ENCODE results near the gene NOC2L. TPM values are rescaled to one million over a fixed set of nuclear protein-coding genes. Genes with fewer than 3 reads are reported as not detected.
"Not testable (repeated sequence)": the region's sequence is repeated elsewhere in the genome, so short reads cannot be mapped to it uniquely, and the experiment has no call there.

The NOC2L gene
- total and polyA plus RNA-seq, 9 donors = 17.8 to 55.2 (median 41.4) TPM

DNA sequence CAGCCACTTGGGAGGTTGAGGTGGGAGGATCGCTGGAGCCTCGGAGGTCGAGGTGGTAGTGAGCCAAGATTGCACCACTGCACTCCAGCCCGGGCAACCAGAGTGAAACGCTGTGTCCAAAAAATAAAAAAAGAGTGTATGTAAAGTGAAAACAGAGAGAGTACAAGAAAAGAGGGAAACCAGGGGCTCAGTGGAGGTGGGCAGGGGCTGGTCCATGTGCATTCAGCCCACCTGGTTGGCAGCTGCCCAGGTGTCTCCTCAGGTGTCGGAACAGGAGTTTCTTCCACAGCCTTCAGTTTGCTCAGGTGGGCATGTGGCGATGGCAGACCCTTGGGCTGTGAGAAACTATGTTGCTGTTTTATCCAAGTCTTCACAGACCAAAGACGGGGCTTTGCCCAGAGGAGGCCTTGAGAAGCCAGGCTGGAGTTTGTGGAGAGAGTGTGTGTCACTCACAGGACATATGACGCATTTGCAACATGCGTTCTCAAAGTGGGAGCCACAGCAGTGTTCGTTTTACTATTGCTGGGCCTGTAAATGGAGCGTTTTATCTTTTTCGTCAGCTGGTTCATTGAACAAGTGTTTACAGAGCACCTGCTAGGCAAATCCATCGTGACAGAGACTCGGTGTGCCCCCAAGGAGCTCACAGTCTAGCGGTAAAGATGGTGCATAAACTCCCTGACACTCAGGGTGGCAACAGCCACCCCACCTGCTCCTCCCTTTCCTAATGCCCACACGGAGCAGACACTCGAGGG lies 57.8 kb downstream of the NOC2L start:
- Histone ChIP-seq H3K27ac (no peak overlapping the region), H3K9me3 (no peaks in the 10 kb centered on the region), H3K27me3 (no peaks in the 10 kb centered on the region), H3K4me3 (no peak overlapping the region), H3K4me1 (ENCODE audit: insufficient read depth) (no peaks in the 10 kb centered on the region), H3K36me3 (no peaks in the 10 kb centered on the region)
- TF ChIP-seq, protein P1, sequence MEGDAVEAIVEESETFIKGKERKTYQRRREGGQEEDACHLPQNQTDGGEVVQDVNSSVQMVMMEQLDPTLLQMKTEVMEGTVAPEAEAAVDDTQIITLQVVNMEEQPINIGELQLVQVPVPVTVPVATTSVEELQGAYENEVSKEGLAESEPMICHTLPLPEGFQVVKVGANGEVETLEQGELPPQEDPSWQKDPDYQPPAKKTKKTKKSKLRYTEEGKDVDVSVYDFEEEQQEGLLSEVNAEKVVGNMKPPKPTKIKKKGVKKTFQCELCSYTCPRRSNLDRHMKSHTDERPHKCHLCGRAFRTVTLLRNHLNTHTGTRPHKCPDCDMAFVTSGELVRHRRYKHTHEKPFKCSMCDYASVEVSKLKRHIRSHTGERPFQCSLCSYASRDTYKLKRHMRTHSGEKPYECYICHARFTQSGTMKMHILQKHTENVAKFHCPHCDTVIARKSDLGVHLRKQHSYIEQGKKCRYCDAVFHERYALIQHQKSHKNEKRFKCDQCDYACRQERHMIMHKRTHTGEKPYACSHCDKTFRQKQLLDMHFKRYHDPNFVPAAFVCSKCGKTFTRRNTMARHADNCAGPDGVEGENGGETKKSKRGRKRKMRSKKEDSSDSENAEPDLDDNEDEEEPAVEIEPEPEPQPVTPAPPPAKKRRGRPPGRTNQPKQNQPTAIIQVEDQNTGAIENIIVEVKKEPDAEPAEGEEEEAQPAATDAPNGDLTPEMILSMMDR (IDR thresholded peaks at IDR 0.05) = no peak
- TF ChIP-seq POLR2A (IDR thresholded peaks at IDR 0.05) (no peak), EP300 (IDR thresholded peaks at IDR 0.05) (no peak)
- peak in 1 of 5 donors; percentile 18 for DNase-seq
- 65 to 78% (median 68%) methylated on average over 18 of the region's 18 CpGs for WGBS, 3 donors
- intact Hi-C loops (cut with DNase I) = loop anchor here in 1 of 4 donors (10.0 kb wide), 1 partner anchor 1654 kb away; the partner anchor contains the start of gene TNFRSF14

DNA sequence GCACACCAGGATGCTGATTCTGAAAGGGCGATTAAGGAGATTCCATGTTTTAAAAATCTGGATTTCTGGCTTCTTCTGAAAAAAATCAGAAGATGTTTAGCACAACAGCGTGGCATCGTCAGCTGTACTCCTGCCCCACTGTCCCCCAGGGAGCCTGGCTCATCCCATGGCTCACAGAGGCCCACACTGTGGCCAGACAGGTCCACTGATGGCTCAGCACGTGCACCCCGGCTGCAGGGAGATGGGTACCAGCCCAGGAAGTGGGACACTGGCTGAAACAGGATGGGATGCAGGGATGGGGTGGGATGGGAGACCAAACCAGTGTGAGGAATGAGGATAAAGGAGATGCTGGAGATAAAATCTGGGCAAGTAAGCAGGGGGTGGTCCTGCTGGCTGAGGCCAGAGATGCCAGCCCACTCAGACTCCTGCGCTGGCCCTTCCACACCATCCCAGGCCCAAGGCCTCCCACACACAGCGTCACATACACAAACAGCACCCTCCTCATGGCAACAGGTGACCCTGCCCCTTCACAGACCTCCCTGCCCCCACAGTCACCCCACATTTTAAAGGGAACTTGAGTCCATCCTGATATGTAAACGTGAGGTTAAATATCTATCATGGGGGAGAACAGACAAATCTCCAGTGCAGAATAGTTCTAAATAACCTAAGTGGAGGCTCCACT lies 59.3 kb downstream of the NOC2L start:
- Histone ChIP-seq H3K4me1 (ENCODE audit: insufficient read depth) (no peaks in the 10 kb centered on the region), H3K36me3 (no peaks in the 10 kb centered on the region), H3K4me3 (no peak overlapping the region), H3K27ac (no peak overlapping the region), H3K27me3 (no peaks in the 10 kb centered on the region), H3K9me3 (no peaks in the 10 kb centered on the region)
- intact Hi-C loops (cut with DNase I) = loop anchor here in 1 of 4 donors (10.0 kb wide), 1 partner anchor 1655 kb away; the partner anchor contains the start of gene TNFRSF14
- 71 to 84% (median 74%) methylated on average over 8 of the region's 8 CpGs for WGBS, 3 donors
- TF ChIP-seq POLR2A (IDR thresholded peaks at IDR 0.05) (no peak), EP300 (IDR thresholded peaks at IDR 0.05) (no peak)
- TF ChIP-seq, protein P1 (IDR thresholded peaks at IDR 0.05) = no peak
- DNase-seq = no peak

DNA sequence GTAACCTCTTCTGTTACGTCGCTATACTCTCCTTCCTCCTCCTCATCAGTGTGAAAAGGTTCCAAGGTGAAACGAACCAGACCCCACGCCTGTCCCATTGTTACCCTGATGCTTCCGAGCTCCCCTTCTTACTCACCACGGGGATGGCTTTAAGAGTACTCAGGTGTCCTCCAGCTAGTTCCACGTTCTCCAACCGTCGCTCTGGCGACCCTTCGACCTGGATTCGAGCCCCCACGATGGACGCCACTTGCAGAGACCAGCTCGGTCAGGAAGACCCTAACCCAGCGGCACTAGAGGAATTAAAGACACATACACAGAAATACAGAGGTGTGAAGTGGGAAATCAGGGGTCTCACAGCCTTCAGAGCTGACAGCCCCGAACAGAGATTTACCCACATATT lies 61.1 kb downstream of the NOC2L start:
- H3K27me3 ChIP-seq; intact Hi-C loops (cut with DNase I); H3K4me1 ChIP-seq (ENCODE audit: insufficient read depth); H3K27ac ChIP-seq; H3K9me3 ChIP-seq; DNase-seq; H3K4me3 ChIP-seq; H3K36me3 ChIP-seq: not testable (repeated sequence)
- 56 to 64% (median 59%) methylated on average over 17 of the region's 17 CpGs for WGBS, 3 donors

DNA sequence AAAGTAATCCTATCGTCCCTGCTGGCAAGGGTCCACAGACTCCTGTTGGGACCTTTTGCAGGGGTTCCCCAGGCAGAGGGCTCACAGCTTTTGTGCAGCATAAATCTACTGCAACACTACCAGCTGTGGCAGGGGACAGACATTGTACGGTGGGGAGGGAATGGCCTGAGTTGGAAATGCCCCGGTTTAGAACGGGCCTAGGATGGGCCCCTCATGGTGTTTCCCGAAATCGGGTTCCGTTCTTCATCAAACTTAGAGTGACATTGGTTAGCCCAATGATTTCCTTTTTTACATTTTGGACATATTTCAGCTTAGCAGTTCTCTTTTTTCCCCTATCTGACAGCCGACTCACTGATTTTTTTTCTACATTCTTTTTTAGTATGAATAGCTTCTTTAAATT lies 61.8 kb downstream of the NOC2L start:
- Histone ChIP-seq H3K27ac (no peak overlapping the region), H3K36me3 (no peaks in the 10 kb centered on the region), H3K27me3 (no peaks in the 10 kb centered on the region), H3K9me3 (no peaks in the 10 kb centered on the region), H3K4me3 (no peak overlapping the region), H3K4me1 (ENCODE audit: insufficient read depth) (no peaks in the 10 kb centered on the region)
- no peak for DNase-seq
- 50 to 58% (median 51%) methylated on average over 8 of the region's 8 CpGs for WGBS, 3 donors
- TF ChIP-seq POLR2A (IDR thresholded peaks at IDR 0.05) = no peak
- TF ChIP-seq, protein P1 (IDR thresholded peaks at IDR 0.05) = no peak
- no peak for TF ChIP-seq EP300 (IDR thresholded peaks at IDR 0.05)
- intact Hi-C loops (cut with DNase I) = no loop called here

Small RNA genes lying within 50 kb of the gene (small RNA-seq; reads per million reads assigned to genes)
- gene AL645608.3 (not detected), gene AL645608.4 (not detected)

Other genes with a start within 250 kb of the NOC2L start
- 10 to 100 TPM in 1 of 7 donors, 1 to 10 TPM in 5, under 1 TPM in 1; 0.85 to 10.6 (median 2.3) TPM for gene SAMD11, start 35.3 kb downstream of the NOC2L start, total RNA-seq
- 1 to 10 TPM; 1.1 to 2.6 TPM for gene SAMD11, start 35.3 kb downstream of the NOC2L start, polyA plus RNA-seq
- 1 to 10 TPM; 1.5 to 6.7 (median 2.1) TPM for gene KLHL17, start 1.3 kb upstream of the NOC2L start, total RNA-seq
- gene KLHL17, start 1.3 kb upstream of the NOC2L start, polyA plus RNA-seq = 1 to 10 TPM in 1 of 2 donors, under 1 TPM in 1; 0.13 to 2.2 TPM
- gene PLEKHN1, start 7.2 kb upstream of the NOC2L start, total RNA-seq = under 1 TPM in 5 of 7 donors, not detected in 2; 0.12 to 0.34 (median 0.20) TPM
- under 1 TPM in 1 of 2 donors, not detected in 1; 0.10 TPM for gene PLEKHN1, start 7.2 kb upstream of the NOC2L start, polyA plus RNA-seq
- gene PERM1, start 22.8 kb upstream of the NOC2L start, total RNA-seq = under 1 TPM in 4 of 7 donors, not detected in 3; 0.07 to 0.32 (median 0.22) TPM
- under 1 TPM in 1 of 2 donors, not detected in 1; 0.34 TPM for gene PERM1, start 22.8 kb upstream of the NOC2L start, polyA plus RNA-seq
- gene HES4, start 40.8 kb upstream of the NOC2L start, total RNA-seq = 10 to 100 TPM in 3 of 7 donors, 1 to 10 TPM in 4; 4.5 to 76.2 (median 6.1) TPM
- gene HES4, start 40.8 kb upstream of the NOC2L start, polyA plus RNA-seq = 1 to 10 TPM in 1 of 2 donors, not detected in 1; 8.4 TPM
- gene ISG15, start 54.2 kb upstream of the NOC2L start, total RNA-seq = 10 to 100 TPM in 6 of 7 donors, 1 to 10 TPM in 1; 7.8 to 37.3 (median 11.4) TPM
- gene ISG15, start 54.2 kb upstream of the NOC2L start, polyA plus RNA-seq = 10 to 100 TPM in 1 of 2 donors, not detected in 1; 83.5 TPM
- gene AGRN, start 60.9 kb upstream of the NOC2L start, total RNA-seq = 100 to 1,000 TPM in 1 of 7 donors, 10 to 100 TPM in 6; 10.0 to 138 (median 14.4) TPM
- 10 to 100 TPM in 1 of 2 donors, 1 to 10 TPM in 1; 2.7 to 13.6 TPM for gene AGRN, start 60.9 kb upstream of the NOC2L start, polyA plus RNA-seq
- under 1 TPM in 2 of 7 donors, not detected in 5; 0.36 to 0.92 TPM for gene RNF223, start 115.0 kb upstream of the NOC2L start, total RNA-seq
- not detected for gene RNF223, start 115.0 kb upstream of the NOC2L start, polyA plus RNA-seq
- gene C1orf159, start 156.8 kb upstream of the NOC2L start, total RNA-seq = 10 to 100 TPM in 4 of 7 donors, 1 to 10 TPM in 3; 5.3 to 22.1 (median 10.7) TPM
- 1 to 10 TPM in 1 of 2 donors, under 1 TPM in 1; 0.28 to 8.5 TPM for gene C1orf159, start 156.8 kb upstream of the NOC2L start, polyA plus RNA-seq
- 1 to 10 TPM in 3 of 7 donors, under 1 TPM in 2, not detected in 2; 0.60 to 7.0 (median 1.1) TPM for gene TTLL10, start 214.6 kb upstream of the NOC2L start, total RNA-seq
- gene TTLL10, start 214.6 kb upstream of the NOC2L start, polyA plus RNA-seq = not detected
- 1 to 10 TPM in 1 of 7 donors, under 1 TPM in 2, not detected in 4; 0.23 to 1.4 (median 0.41) TPM for gene TNFRSF18, start 247.3 kb upstream of the NOC2L start, total RNA-seq
- under 1 TPM in 1 of 2 donors, not detected in 1; 0.10 TPM for gene TNFRSF18, start 247.3 kb upstream of the NOC2L start, polyA plus RNA-seq

All from ovary (tissue), 9 donors.